C1 segment of cervical spinal cord (tissue), 14 donors: ENCODE data around the gene RXRA.

Experiments
- DNase-seq, 14 donors: peaks; one replicate each; lab custom pipeline; 2025; lab: John Stamatoyannopoulos, UW

The RXRA gene

GRCh38 chr9:134413112-134413715 is 87.0 kb downstream of the RXRA start:
- no peak for DNase-seq

DNA sequence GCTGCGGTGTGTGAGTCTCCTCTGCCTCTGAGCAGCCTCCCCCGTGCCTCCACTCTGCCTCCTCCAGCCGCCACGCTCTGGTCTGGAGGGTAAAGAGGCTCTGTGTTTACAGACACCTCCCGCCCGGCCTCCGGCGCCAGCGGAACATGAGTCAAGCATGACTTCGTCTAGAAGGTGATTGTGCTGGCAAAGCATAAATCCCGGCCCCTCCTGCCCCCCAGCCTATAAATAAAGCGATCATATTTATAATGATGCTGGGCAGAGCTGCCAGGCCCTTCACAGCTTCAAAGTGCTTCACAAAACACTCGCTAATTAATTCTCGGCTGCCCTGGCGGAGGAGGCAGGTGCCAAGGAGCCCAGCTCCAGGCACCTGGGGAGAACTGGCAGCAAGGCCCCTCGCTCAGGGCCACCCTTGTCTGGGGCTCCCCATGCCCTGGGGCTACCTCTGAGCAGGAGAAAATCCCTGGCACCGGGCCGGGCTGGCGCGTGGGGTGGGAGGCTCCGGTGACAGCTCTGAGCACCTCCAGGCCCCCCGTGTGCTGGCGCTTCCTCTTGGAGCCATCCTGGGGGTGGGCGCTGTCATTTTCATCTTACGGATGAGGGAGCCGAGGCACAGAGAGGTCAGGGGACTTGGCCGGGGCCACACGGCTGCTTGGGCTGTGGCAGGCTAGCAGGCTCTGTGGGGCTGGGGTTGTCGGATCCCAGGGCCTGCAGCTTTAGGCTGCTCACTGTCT is 87.8 kb downstream of the RXRA start:
- DNase-seq = peak in 2 of 14 donors; percentile 18 to 51

GRCh38 chr9:134414900-134415425 is 88.7 kb downstream of the RXRA start:
- DNase-seq = no peak

DNA sequence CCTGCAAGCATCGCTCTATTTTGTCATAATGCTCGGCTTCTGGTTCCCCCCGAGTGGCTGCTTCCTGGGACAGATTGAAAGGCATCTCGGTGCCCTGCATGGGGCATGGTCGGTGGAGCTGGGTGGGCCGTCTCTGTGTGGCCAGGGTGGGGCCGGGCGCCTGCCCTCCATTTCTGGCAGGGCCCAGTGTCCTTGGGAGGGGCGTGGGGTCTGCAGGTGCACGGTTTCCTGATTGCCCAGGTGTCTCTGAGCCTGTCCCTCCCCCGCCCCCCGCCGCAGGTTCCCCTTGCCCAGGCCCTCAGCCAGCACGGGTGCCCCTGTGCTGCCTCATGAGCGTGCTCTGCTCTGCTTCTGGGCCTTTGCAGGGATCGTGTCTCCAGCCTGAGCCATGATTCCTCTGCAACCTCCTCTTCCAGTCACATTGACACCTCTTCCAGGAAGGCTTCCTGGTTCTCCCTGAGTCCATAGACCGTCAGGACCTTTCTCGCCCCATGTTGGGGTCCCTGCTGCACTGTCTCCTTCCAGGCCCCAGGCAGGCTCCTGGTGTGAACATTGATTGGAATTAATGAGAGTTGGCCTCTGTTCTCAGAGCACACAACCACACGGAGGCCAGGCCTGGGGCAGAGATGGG is 90.2 kb downstream of the RXRA start:
- DNase-seq = no peak

GRCh38 chr9:134418354-134418753 is 92.1 kb downstream of the RXRA start:
- no peak for DNase-seq

GRCh38 chr9:134419000-134419683 is 92.9 kb downstream of the RXRA start:
- DNase-seq = peak in 2 of 14 donors; percentile 12 to 14

DNA sequence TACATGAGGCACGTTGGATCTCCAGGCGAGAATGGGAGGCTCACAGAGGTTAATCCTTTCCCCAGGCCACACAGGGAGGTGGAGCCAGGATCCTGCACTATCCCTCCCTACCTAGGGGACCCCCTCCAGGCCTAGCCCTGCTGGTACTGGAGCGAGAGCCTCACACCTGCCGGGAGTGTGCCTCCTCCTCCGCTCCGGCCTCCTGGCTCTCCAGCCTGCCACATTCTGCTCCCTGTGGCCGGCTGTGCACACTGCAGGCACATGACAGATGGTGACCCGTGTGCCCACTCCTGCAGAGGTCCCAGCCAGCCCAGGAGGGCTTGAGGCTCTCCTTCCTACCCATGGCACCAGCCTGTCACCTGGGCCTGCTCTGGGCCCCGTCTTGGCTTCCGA is 93.4 kb downstream of the RXRA start:
- peak in 1 of 14 donors; percentile 17 for DNase-seq

DNA sequence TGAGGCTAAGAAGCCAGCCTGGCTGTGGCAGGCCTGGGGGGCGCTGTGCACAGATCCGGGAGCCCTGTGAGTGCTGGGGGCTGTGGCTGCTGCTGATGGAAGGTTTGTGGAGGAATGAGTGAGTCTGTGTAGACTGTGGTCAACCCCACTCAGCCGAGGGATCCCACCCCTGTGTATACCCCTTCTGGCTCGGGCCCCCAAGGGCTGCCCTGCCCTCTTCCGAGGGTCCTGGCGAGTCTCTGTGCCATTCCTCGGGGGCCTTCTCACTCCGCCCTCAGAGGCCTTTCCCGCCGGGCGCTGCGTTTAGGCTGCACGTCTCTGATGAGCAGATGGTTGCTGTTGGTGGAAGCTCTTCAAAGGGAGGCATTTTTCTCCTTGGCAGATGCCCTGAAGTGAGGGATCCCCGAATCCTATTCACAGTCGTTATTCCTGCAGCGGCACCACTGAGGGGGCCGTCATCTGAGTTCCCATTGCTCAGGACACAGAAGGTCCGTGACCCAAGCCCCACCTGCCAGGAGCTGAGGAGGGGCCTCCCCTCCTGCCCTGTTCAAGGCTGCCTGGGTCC is 94.1 kb downstream of the RXRA start:
- peak in 1 of 14 donors; percentile 31 for DNase-seq

GRCh38 chr9:134420974-134421432 is 94.7 kb downstream of the RXRA start:
- DNase-seq = no peak

DNA sequence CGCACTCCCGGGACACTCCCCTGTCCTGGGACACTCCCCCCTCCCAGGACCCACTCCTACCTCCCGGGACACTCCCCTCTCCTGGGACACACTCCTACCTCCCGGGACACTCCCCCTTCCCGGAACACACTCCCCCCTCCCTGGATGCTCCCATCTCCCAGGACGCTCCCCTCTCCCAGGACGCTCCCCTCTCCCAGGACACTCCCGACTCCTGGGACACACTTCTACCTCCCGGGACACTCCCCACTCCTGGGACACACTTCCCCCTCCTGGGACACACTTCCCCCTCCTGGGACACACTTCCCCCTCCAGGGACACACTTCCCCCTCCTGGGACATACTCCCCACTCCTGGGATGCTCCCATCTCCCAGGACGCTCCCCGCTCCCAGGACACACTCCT is 95.6 kb downstream of the RXRA start:
- DNase-seq = no peak

DNA sequence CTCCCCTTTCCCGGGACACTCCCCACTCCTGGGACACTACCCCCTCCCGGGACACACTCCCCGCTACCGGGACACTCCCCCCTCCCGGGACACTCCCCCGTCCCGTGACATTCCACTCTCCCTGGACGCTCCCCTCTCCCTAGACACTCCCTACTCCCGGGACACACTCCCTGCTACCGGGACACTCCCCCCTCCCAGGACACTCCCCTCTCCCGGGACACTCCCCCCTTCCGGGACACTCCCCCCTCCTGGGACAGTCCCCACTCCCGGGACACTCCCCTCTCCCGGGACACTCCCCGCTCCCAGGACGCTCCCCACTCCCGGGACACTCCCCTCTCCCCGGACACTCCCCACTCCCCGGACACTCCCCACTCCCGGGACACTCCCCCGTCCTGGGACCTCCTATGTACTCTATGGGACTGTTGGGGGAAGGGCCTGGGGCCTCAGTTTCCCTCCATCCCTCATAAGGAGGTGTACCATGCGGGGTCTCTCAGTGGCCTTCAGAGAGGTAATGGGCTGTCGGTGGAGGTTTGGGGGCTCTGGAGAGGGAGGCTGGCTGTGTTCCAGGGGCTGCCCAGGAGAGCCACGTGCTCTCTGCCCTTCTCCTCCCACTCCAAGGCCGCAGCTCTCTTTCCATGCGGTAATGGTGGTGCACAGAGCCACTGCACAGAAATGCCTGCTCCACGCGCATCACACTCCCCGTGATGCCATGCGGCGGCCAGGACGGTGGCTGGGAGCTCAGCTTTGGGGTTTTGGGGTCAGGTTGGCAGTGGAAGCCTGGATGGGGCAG is 96.2 kb downstream of the RXRA start:
- no peak for DNase-seq

DNA sequence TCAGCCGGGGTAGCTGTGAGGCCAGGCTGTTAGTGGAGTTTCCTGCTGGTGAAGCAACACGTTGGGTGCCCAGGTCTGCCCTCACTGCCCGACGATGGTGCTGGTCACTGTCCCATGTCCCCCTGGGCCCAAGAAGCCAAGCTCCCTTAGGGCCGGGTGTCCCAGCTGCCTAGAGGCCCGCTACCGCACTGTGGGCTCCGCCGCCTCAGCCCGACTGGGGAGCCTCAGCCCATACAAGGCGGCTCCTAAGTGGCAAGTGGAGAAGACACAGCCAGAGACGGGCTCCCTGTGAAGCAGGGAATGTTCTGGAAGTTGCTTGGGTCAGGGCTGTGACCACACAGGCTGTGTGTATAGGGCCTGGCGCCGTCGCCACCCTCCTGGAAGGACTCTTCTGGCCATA is 96.9 kb downstream of the RXRA start:
- DNase-seq = no peak

DNA sequence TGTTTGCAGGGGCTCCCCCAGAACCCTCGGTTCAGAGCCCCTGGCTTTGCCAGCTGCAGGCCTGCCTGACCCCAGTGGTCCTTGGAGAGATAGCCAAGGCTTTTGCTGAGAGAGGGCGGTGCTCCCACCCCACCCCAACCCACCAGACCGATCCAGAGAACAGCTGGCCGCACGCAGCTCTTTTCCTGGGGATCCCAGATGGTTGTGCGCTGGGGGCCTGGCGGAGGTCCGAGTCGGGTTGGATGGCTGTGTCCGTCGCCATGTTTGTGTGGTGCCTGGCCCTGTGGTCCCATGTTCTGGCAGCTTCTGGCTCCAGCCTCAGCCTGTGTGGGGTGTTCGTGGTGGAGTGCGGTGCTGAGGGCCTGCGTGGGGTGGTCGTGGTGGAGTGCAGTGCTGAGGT is 97.5 kb downstream of the RXRA start:
- no peak for DNase-seq

- DNase-seq = no peak
Measured at GRCh38 chr9:134424818-134425217, 98.6 kb downstream of the RXRA start.

DNA sequence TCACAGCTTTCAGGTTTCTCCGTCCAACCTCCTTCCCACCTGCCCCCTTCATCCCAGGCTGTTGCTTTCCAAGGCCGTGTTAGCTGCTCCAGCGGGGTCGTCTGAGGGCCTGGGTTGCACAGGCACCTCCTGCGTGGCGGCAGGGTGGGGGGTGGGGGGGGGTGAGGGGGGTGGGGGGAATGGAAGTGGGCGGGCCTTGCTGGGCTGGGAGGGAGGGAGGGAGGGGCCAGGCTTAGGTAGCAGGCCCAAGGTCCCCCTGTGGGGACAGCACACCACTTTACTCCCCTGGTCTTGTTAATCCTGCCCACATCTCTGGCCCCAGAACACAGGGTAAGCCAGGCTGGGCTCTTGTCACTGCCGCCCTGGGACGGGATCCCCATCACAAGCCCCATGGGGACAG is 99.1 kb downstream of the RXRA start:
- no peak for DNase-seq

DNA sequence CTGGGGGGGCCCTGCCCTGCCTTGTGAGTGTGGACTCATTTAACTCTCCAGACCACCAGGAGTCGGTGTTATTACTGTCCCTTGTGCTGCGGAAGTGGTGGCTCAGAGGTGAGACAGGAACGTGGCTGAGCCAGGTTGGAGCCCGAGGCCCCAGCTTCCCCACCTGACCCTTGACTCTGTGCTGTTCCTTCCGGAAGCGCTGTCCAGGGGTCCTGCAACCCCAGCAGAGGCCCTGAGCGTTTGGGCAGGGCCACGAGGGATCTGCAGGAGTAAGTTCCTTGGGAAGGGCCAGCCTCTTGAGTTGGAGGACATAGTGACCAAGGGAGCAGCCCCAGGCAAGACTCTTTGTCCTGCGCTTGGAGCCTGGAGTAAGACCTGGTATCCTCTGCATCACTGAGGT is 99.6 kb downstream of the RXRA start:
- DNase-seq = no peak

DNA sequence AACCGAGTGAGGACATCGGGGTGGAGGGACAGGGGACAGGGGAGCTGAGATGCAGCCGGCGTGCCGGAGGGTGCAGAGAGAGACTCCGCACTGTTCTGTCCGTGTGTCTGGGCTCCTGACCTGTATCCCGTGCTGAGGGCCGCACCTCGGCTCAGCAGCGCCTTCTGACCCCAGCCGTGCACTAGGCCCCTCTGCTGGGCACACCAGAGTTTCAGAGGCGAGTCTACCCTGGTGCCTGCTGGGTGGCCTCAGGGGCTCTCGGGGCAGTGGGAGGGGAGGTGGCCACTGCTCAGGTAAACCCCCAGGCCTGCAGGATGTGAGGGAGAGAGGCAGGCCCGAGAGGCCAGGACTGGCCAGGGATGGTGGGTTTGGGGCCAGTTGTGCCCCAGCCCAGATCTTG is 100.2 kb downstream of the RXRA start:
- DNase-seq = no peak

GRCh38 chr9:134427153-134427782 is 101.0 kb downstream of the RXRA start:
- no peak for DNase-seq

DNA sequence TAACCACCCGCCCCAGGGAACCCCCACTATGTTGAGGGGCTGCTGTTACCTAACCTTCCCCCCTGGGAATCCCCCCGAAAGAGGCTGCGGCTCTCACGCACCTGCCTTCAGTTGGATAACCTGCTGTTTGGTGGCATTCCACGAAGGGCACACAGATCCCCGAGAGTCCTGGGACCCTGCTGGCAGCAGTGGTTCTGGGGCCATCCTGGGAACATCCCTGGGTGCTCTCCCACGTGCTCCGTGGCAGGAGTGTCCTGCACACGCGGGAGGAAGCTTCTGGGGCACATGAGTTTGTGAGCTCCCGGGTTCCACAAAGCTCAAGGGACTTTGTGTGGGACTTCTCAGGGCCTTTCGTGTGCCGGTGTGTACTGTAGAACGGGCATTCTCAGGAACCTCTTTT is 102.3 kb downstream of the RXRA start:
- DNase-seq = no peak

DNA sequence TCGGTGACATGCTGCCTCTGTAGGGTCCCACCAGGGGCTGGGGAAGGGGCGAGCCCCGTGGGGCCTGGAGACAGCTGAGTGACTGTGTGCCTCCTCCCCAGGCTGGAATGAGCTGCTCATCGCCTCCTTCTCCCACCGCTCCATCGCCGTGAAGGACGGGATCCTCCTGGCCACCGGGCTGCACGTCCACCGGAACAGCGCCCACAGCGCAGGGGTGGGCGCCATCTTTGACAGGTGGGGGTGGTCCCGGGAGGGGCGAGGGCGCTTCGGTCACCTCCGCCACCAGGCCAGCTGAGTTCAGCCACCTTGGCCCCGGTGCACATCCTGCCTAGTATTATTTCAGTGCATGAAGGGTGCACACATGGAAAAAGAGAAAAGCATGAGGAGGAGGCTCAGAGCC is 102.8 kb downstream of the RXRA start:
- DNase-seq = no peak
